DOHH2 (cell line): Measurements from ENCODE around the gene TNRC6B.

ENCODE experiments used
- CTCF ChIP-seq: fragments of 200-600 bp; sonication (generic); IDR thresholded peaks from one replicate; pipeline ENCODE4 v1.5.1; 2014; ENCODE audit warnings: antibody characterized with exemption, mild to moderate bottlenecking, low read depth, low read length; ENCODE audit not compliant: poor library complexity, severe bottlenecking
- EZH2phosphoT487 ChIP-seq: fragments of 200-600 bp; sonication (generic); IDR thresholded peaks from 2 replicates; pipeline ENCODE4 v1.6.1; 2017; ENCODE audit warnings: borderline replicate concordance, mild to moderate bottlenecking, antibody characterized with exemption, low read length, moderate library complexity, mixed read lengths

- TF ChIP-seq CTCF (no peak), EZH2phosphoT487 (no peak)
Observed at GRCh38 chr22:40213478-40213877, 35.8 kb downstream of the TNRC6B start.
